ENCODE results near the gene BTBD9.
A peak's percentile ranks its signal among the peaks of the same experiment; 100 is the strongest.

Gene BTBD9

DNA sequence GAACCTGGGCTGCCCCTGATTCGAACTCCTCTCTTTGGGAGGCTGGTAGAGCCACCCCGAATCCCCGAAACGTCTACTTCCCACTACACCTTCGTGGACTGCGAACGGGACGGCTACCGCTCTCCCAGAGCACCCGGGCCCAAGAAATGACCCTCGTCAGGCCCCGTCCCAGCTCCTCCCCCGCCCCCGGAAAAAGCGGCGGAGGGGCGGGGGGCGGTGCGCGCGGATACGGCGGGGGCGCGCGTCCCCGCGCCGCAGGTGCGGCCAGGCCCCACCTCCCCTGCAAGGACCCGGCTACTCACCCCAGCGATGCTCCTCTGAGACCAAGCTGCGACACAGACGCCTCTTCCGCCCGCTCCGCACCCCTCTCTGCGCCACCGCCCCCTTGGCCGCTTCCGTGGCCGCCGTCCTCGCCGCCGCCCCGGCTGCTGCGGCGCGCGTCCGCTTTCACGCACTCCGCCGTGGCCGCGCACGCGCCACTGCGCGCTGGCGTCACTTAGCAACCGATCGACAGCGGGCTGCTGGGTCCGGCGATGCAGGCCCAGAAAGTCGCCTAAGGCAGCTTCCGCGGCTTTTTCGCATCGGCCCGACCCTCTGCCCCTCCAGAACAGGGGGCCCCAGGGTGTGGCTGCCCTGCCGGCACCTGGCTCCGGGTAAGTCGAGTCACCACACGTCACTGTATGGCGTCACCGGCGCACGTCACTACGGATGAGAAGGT, at the start of gene BTBD9:
TSS of gene BTBD9 (minus strand) at position 432 of the 718 bp plus-strand sequence.
- Histone ChIP-seq H3K36me3 (ENCODE audit: insufficient read depth, low read length) (no peaks in the 10 kb centered on the region), H3K27ac (no peak within 1 kb of the TSS), H3K9me3 (ENCODE audit: low read depth, low read length) (no peaks in the 10 kb centered on the region), H3K4me3 (peak within 1 kb of the TSS; percentile 97), H3K9ac (ENCODE audit: insufficient read length) (peak within 1 kb of the TSS; percentile 76)
- no peak for DNase-seq (ENCODE audit: low read depth, low spot score)
- TF ChIP-seq EZH2 (IDR thresholded peaks at IDR 0.05) (no peak), POLR2AphosphoS5 (IDR thresholded peaks at IDR 0.05; ENCODE audit: borderline replicate concordance, low read depth, low read length) (no peak; the same call in 1 of the 2 replicates), FOXP2 (optimal IDR thresholded peaks at IDR 0.05; ENCODE audit: control extremely low read depth, extremely low read length, insufficient read depth) (no peak)

DNA sequence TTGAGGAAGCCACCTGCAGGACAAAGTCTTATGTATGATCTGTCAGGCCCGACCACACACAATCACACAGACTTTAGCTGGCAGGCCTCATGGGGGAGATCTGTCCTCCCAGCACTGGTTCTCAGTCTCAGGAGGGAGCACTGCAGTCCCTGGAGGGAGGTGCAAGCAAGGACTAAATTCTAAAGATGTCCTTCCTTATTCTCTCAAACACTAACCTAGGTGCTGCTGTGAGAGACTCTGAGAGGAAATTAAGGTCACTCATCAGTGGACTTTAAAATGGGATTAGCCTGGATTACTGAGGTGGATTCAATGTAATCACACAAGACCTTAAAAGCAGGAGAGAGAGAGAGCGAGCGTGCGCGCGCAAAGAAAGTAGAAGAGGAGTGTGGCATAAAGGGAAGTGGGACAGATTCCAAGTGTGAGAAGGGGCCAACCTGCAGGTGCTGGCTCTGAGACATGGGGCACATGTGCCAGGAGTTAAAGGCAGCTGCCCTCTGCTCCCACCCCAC, 48.9 kb upstream of the BTBD9 start:
- Histone ChIP-seq H3K9ac (ENCODE audit: insufficient read length) (no peak overlapping the region), H3K27ac (no peak overlapping the region), H3K9me3 (ENCODE audit: low read depth, low read length) (no peaks in the 10 kb centered on the region), H3K4me3 (no peak overlapping the region), H3K36me3 (ENCODE audit: insufficient read depth, low read length) (peaks cover 53% of the 10 kb centered on the region)
- DNase-seq (ENCODE audit: low read depth, low spot score): no peak
- TF ChIP-seq POLR2AphosphoS5 (IDR thresholded peaks at IDR 0.05; ENCODE audit: borderline replicate concordance, low read depth, low read length) (no peak), EZH2 (IDR thresholded peaks at IDR 0.05) (no peak), FOXP2 (optimal IDR thresholded peaks at IDR 0.05; ENCODE audit: control extremely low read depth, extremely low read length, insufficient read depth) (no peak)

DNA sequence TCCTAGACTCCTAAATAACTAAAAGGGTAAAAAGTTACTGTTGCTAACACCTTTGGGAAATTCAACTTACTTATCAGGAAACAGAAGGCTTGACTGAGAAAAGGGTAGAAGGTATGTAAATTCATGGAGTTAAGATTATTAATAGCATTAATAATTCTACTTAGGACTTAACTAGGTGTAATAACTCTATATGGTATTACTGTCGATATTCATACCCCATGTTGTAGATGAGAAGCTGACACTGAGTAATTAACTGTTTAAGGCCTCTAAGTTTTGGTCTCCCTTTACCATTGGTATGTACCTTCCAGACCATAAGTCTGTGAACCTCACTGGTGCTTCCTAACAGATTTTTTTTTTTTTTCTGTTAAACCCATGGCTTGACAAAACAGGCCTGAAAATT, 47.8 kb upstream of the BTBD9 start:
- Histone ChIP-seq H3K27ac (no peak overlapping the region), H3K9ac (ENCODE audit: insufficient read length) (no peak overlapping the region), H3K9me3 (ENCODE audit: low read depth, low read length) (no peaks in the 10 kb centered on the region), H3K4me3 (no peak overlapping the region), H3K36me3 (ENCODE audit: insufficient read depth, low read length) (peaks cover 56% of the 10 kb centered on the region)
- TF ChIP-seq EZH2 (IDR thresholded peaks at IDR 0.05) (no peak), FOXP2 (optimal IDR thresholded peaks at IDR 0.05; ENCODE audit: control extremely low read depth, extremely low read length, insufficient read depth) (no peak), POLR2AphosphoS5 (IDR thresholded peaks at IDR 0.05; ENCODE audit: borderline replicate concordance, low read depth, low read length) (no peak)
- DNase-seq (ENCODE audit: low read depth, low spot score): no peak

DNA sequence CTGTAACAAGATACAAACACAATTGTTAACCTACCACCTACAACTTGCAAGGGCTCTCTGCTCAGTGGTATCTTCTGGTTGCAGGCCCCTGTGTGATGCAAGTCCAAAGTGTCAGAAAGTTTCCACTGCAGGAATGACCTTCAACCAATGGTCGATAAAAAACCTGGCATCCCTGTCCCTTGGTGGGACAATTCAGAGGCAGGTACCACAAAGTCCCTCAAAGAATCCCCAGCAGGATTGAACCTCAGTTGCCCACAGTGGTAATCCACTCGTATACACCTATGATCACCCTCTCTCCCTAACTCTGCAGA, 47.3 kb upstream of the BTBD9 start:
- Histone ChIP-seq H3K4me3 (no peak overlapping the region), H3K9me3 (ENCODE audit: low read depth, low read length) (no peaks in the 10 kb centered on the region), H3K9ac (ENCODE audit: insufficient read length) (no peak overlapping the region), H3K36me3 (ENCODE audit: insufficient read depth, low read length) (peaks cover 58% of the 10 kb centered on the region), H3K27ac (no peak overlapping the region)
- no peak for TF ChIP-seq POLR2AphosphoS5 (IDR thresholded peaks at IDR 0.05; ENCODE audit: borderline replicate concordance, low read depth, low read length)
- no peak for DNase-seq (ENCODE audit: low read depth, low spot score)

DNA sequence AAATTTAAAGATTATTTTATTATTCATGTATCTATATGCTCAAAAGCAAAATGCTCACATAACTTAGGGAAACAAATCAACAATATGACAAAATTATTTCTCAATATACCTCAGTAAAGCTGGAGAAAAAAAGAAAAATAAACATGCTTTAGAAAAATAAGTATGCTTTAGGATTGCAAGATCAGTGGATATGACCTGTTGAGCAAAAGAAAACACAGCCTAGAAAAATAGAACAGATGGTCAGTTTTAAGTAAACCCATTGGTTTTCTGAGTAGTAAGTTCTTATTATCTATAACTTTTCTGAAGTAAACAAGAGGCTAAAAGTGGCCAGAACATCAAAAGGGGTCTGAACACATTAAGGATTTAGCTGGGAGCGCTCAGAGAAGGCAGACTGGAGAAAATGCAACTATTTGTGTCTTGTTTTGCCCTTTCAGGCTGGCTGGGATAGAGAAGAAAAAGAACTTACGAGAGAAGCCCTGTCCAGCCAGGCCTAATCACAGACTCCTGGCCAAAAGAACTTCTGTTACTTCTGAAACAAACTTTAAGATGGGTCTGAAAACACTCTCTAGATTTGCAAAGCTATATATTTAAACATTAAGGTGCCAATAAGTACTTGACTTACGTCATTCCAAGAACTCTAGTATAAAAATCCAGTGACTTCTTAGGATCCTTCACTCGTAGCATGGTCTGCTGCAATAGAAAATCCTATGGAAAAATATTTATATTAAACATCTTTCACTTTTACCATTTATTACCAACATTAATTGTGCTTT, 46.7 kb upstream of the BTBD9 start:
- Histone ChIP-seq H3K4me3 (no peak overlapping the region), H3K9me3 (ENCODE audit: low read depth, low read length) (no peaks in the 10 kb centered on the region), H3K36me3 (ENCODE audit: insufficient read depth, low read length) (peaks cover 62% of the 10 kb centered on the region), H3K9ac (ENCODE audit: insufficient read length) (no peak overlapping the region), H3K27ac (no peak overlapping the region)
- TF ChIP-seq FOXP2 (optimal IDR thresholded peaks at IDR 0.05; ENCODE audit: control extremely low read depth, extremely low read length, insufficient read depth) (no peak), POLR2AphosphoS5 (IDR thresholded peaks at IDR 0.05; ENCODE audit: borderline replicate concordance, low read depth, low read length) (no peak), EZH2 (IDR thresholded peaks at IDR 0.05) (no peak)
- no peak for DNase-seq (ENCODE audit: low read depth, low spot score)

DNA sequence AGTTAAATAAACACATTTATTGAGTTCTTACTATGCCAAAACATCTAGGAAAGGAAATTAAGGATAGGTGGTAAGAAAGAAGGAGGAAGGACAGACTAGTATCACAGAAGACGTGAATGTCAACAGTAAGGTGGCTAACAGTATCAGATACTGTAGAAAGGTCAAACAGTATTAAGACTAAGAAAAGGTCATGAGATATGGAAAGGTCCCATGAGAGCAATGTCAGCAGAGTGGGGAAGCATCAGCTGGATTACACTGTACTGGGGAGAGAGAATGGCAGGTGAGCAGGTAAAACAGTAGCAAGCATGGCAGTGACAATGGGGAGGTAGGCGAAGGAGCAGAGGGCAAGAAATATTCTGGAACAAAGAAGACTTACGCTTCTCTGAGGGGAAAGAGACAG, 45.2 kb upstream of the BTBD9 start:
- Histone ChIP-seq H3K27ac (no peak overlapping the region), H3K9me3 (ENCODE audit: low read depth, low read length) (no peaks in the 10 kb centered on the region), H3K36me3 (ENCODE audit: insufficient read depth, low read length) (peaks cover 68% of the 10 kb centered on the region), H3K4me3 (no peak overlapping the region), H3K9ac (ENCODE audit: insufficient read length) (no peak overlapping the region)
- DNase-seq (ENCODE audit: low read depth, low spot score): no peak
- TF ChIP-seq FOXP2 (optimal IDR thresholded peaks at IDR 0.05; ENCODE audit: control extremely low read depth, extremely low read length, insufficient read depth) (no peak), EZH2 (IDR thresholded peaks at IDR 0.05) (no peak), POLR2AphosphoS5 (IDR thresholded peaks at IDR 0.05; ENCODE audit: borderline replicate concordance, low read depth, low read length) (no peak)

DNA sequence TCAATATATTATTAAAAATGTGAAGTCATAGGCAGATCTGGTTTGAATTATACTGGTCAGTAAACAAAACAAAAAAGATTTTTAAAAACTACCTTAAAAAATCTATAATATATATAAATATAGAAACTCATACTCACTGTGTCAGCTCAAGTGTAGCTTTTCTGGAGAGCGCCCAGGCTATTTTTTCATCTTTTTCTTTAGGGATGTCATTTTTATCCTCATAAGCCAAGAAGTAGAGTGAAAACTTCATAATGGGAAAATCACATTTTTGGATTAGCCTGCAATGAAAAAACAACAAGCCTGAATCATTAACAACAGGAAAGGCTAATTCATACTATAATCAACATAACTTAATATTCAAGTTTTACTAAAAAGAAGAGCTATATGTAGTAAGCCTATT, 44.5 kb upstream of the BTBD9 start:
- Histone ChIP-seq H3K36me3 (ENCODE audit: insufficient read depth, low read length) (peaks cover 74% of the 10 kb centered on the region), H3K27ac (no peak overlapping the region), H3K9me3 (ENCODE audit: low read depth, low read length) (no peaks in the 10 kb centered on the region), H3K9ac (ENCODE audit: insufficient read length) (no peak overlapping the region), H3K4me3 (no peak overlapping the region)
- TF ChIP-seq FOXP2 (optimal IDR thresholded peaks at IDR 0.05; ENCODE audit: control extremely low read depth, extremely low read length, insufficient read depth) (no peak), EZH2 (IDR thresholded peaks at IDR 0.05) (no peak), POLR2AphosphoS5 (IDR thresholded peaks at IDR 0.05; ENCODE audit: borderline replicate concordance, low read depth, low read length) (no peak)
- DNase-seq (ENCODE audit: low read depth, low spot score): no peak

DNA sequence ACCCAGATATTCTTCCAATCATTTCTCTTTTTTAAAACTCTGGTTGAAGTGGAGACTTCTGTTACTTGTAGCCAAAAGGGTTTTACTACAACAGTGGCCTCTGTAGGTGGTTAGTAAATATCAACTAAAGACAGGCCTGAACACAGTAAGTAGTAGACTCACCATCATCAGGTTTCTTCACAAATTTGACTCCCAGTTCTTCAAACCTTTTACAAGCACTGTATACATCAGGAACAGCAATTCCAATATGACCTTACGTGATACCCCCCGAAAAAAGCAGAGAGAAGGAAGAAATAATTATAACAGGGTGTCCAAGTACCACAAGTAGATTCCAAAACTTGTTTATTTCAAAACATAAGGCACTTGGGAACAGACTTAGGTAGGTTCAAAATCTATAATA, 42.1 kb upstream of the BTBD9 start:
- Histone ChIP-seq H3K27ac (no peak overlapping the region), H3K9me3 (ENCODE audit: low read depth, low read length) (no peaks in the 10 kb centered on the region), H3K36me3 (ENCODE audit: insufficient read depth, low read length) (peaks cover 80% of the 10 kb centered on the region), H3K9ac (ENCODE audit: insufficient read length) (no peak overlapping the region), H3K4me3 (no peak overlapping the region)
- no peak for DNase-seq (ENCODE audit: low read depth, low spot score)
- no peak for TF ChIP-seq EZH2 (IDR thresholded peaks at IDR 0.05)
- TF ChIP-seq FOXP2 (optimal IDR thresholded peaks at IDR 0.05; ENCODE audit: control extremely low read depth, extremely low read length, insufficient read depth): no peak
- TF ChIP-seq POLR2AphosphoS5 (IDR thresholded peaks at IDR 0.05; ENCODE audit: borderline replicate concordance, low read depth, low read length): no peak
